DMS153 treated with DMSO at 0.1 percent for 48 hours (cell line): ENCODE results near the gene AFTPH.

ENCODE experiments used
- DNase-seq: peaks from one replicate; lab custom pipeline; 2025; ENCODE audit not compliant: unreplicated experiment; lab: John Stamatoyannopoulos, UW

AFTPH gene

GRCh38 chr2:64537991-64538390, 13.9 kb downstream of the AFTPH start:
- no peak for DNase-seq

DNA sequence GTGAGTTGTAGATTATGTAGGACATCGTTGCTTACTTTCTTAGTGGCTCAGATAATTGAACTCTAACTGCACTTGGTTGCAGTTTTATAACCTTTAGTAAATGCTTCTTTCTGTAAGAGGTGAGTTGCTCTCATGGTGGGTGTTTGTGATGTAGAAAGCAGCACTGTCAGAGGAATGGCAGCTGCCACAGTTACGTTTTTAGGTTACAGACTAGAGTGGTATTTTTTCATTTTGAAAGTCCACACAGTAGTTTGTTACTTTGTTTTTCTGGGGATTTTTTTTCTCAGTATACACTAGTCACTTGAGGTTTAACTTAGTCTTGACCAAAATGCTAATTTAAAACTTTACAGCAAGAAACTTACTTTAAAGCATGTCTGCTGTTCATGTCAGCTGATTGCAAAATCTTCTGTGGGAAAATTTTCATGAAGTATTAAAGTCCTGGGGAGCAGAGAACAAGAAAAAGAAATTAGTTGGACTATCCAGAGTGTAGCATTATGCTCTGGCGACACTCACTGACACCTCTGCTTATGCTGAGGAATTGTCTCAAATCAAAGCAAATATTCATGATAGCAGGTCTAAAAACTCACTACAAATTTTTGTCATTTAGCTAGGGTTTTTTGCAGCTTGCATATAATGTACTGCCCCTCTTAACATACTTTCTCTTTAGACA, 14.8 kb downstream of the AFTPH start:
- no peak for DNase-seq

- no peak for DNase-seq
These were observed 16.5 kb downstream of the AFTPH start for GRCh38 chr2:64540615-64541014.

GRCh38 chr2:64541547-64541946, 17.4 kb downstream of the AFTPH start:
- no peak for DNase-seq

GRCh38 chr2:64542071-64543007, 18.2 kb downstream of the AFTPH start:
- no peak for DNase-seq

DNA sequence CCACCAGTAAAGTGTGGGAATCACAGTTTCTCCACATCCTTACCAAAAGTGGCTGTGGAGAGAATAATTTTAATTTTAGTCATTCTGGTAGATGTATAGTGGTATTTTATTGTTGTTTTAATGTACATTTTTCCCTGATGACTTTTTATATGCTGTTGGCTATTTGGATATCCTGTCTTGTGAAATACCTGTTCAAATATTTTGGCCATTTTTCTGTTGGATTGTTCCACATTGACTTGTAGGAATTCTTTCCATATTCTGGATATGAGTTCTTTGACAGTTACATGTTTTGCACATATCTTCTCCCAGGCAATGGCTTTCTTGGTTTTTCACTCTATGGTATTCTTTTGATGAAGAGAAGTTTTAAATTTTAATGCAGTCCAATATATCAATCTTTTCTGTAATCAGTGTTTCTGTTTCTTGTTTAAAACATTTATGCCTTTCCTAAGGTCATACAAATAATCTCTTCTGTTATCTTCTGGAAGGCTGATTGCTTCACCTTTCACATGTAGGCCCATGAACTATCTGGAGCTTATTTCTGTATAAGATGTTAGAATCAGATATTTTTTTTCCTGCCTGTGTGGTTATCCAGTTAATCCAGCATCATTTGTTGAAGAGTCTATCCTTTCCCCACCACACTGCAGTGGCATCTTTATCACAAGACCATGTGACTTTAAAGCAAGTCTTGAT, 19.0 kb downstream of the AFTPH start:
- no peak for DNase-seq

DNA sequence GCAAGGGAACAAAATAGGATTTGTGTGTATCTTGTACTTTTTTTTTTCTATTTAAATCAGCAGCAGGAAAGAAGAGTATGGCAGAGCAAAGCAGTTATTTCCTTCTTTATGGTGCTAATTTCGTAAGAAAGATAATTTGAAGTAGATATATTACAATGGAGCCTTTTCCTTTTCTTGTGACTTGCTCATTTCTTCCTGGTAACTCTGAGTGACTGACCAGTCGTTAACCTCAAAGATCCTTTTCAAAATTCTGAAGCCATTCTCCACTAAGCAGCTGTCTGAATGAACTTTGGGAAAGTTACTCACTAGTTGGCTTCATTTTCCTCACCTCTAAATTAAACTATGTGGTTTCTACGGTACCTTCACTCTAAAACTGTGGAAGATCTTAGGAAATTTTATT, 24.6 kb downstream of the AFTPH start:
- DNase-seq: no peak

DNA sequence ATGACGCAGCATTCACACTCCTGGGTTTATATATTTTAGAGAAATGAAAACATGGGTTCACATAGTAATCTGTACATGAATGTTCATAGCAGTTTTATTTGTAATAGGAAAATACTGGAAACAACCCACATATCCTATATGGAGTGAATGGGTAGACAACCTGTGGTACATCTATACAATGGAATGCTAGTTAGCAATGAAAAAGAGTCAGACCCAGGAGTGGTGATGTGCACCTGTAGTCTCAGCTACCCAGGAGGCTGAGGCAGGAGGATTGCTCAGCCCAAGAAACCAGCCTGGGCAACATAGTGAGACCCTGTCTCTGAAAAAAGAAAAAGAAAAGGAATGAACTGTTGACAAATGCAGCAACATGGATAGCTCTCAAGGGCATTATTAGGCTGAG, 25.9 kb downstream of the AFTPH start:
- DNase-seq: no peak

- no peak for DNase-seq
These were observed 27.7 kb downstream of the AFTPH start for GRCh38 chr2:64551851-64552250.

DNA sequence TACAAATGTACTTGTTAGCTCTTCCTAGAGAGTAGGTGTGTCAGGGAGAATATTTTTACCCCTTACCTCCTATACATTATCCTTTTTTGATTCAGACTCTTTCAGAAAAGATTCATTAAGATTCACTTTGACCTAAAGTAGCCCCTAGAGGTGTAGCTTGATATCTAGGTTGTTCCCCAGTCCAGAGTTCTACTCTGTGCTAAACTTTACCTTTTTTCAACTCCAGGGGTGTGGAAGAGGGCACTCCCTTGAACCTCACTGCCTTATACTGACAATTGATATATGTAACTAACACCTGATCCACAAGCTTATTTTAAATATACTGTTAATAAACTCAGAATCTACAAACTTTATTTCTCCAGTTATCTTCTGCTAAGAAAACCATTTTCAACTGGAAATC, 30.0 kb downstream of the AFTPH start:
- no peak for DNase-seq

DNA sequence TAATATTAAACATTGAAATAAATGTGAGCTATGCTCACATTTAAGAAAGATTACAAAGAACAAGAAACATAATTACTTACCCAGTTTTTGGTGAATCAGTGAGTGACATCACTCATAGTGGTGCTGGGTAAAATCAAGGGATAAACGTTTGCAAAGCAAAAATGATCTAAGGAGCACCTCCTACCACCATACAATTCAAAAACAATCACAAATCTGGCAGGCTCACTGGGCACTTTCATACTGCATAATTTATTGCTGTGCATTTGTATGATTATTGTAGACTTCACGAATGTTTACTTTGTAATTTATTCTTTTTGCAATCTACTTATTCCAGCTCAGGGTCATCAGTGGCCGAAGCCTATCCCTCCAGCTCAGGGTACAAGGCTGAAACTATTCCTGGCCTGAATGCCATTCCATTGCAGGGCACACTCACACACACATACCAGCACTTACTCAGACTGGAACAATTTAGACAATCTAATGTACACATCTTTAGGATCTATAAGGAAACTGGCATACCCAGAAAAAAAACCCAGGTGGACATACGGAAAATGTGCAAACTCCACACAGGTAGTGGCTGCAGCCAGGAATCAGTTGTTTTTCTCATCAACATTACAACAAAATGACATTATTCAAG, 34.4 kb downstream of the AFTPH start:
- DNase-seq: no peak

- DNase-seq: no peak
These were observed 38.1 kb downstream of the AFTPH start for GRCh38 chr2:64562148-64562784.

- no peak for DNase-seq
These were observed 39.4 kb downstream of the AFTPH start for GRCh38 chr2:64563436-64563938.

GRCh38 chr2:64565949-64566710, 42.0 kb downstream of the AFTPH start:
- DNase-seq: no peak

- DNase-seq: no peak
These were observed 43.3 kb downstream of the AFTPH start for GRCh38 chr2:64567473-64567872.

- no peak for DNase-seq
These were observed 44.7 kb downstream of the AFTPH start for GRCh38 chr2:64568836-64569235.

DNA sequence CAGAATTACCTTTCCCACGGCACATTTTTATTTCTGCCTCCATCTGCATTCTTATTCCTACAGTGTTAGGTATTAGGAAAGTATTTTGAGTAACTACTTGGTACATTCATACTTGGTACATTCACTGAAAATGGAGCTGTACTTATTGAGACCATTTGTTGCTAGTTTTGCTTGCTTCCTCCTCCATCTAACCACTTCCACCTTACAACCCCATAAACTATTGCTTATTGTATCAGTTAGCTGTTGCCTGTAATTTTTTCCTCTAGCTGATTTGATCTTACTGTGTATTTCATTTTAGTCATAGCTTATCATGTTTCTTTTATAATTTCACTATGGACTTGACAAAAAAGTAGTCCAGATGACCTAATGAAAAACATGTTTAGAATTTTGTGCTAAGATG, 50.7 kb downstream of the AFTPH start:
- DNase-seq: no peak

DNA sequence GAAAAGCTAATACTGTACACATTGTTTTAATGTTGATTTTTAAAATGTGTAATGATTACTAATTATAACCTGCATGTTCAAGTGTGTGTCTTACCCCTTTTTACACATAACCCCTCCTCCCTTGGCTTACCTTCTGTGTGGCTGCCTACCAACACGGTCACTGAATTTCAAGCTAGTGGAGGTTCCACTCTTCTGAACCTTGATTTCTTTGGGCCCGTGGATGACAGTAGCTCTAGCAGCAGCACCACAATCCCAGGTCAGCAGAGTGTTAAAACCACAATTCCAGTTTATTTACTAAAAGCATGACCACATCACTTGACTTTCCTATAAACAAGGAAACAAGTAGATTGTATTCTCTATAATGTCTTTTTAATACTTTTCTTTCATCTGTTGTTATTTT, 56.9 kb downstream of the AFTPH start:
- DNase-seq: no peak

GRCh38 chr2:64581777-64582539, 57.8 kb downstream of the AFTPH start:
- no peak for DNase-seq
